Endothelial cell of umbilical vein (primary cell): ENCODE results near the gene MYH10. TPM values are rescaled to one million over a fixed set of nuclear protein-coding genes. Genes with fewer than 3 reads are reported as not detected.

Experiments used
- BruUV-seq: library from RNA; stranded (reverse); fragments of 400-500 nt; replicated peaks from 2 replicates; lab custom pipeline; 2021; lab: Mats Ljungman, UMichigan
- CTCF ChIA-PET: fragments of 300-600, 350-600 bp; sonication (Branson Sonifier 250); formaldehyde crosslinking; loops from one replicate; lab custom pipeline; 2021; ENCODE audit warnings: antibody characterized with exemption, inconsistent platforms; lab: Charles Lee
- POLR2A ChIA-PET: fragments of 300-600, 350-600 bp; sonication (Branson Sonifier 250); formaldehyde crosslinking; loops from one replicate; lab custom pipeline; 2021; ENCODE audit warnings: antibody characterized with exemption, inconsistent platforms; lab: Charles Lee
- DNase-seq: peaks from one replicate; pipeline ENCODE4 v3.0.0-alpha.2; 2011; ENCODE audit warnings: low read depth, low spot score
- FAIRE-seq: peaks from 2 replicates; lab custom pipeline; 2011; peaks lifted over from hg19 to GRCh38; lab: Jason Lieb, UNC
- H2AFZ ChIP-seq: 2 replicates; pipeline ENCODE4 v1.6.0; 2012; ENCODE audit warnings: low read depth, low read length, control low read depth, inconsistent platforms
- H3K27ac ChIP-seq: 2 replicates; pipeline ENCODE4 v1.5.1; 2011; ENCODE audit warnings: low read depth, mild to moderate bottlenecking, control low read depth, low read length, moderate library complexity; ENCODE audit not compliant: insufficient read depth
- H3K27me3 ChIP-seq, 2 experiments: 2 replicates each; pipeline versions ENCODE4 v1.6.0 to v1.6.1; 2011; ENCODE audit warnings: low read length in 2 of 2, mixed read lengths in 1 of 2; ENCODE audit not compliant: control insufficient read depth in 2 of 2, insufficient read depth in 2 of 2
- H3K36me3 ChIP-seq, 2 experiments: 2 replicates in 1 of 2; 3 replicates in 1 of 2; pipeline ENCODE4 v1.5.1; 2011; ENCODE audit warnings: low read length in 2 of 2, mild to moderate bottlenecking in 1 of 2, moderate library complexity in 1 of 2; ENCODE audit not compliant: control insufficient read depth in 2 of 2, insufficient read depth in 2 of 2; ENCODE audit errors: extremely low read depth in 1 of 2
- H3K4me1 ChIP-seq: 3 replicates; pipeline ENCODE4 v1.5.1; 2011; ENCODE audit warnings: mild to moderate bottlenecking, low read length; ENCODE audit not compliant: control insufficient read depth, insufficient read depth; ENCODE audit errors: extremely low read depth
- H3K4me2 ChIP-seq: 2 replicates; pipeline ENCODE4 v1.6.1; 2011; ENCODE audit warnings: low read length, control low read depth, mixed read lengths; ENCODE audit not compliant: insufficient read depth
- H3K4me3 ChIP-seq, 3 experiments: fragments of 200-600 bp in 1 of 3; sonication (generic), shearing (Covaris generic) in 1 of 3; replicated peaks in 1 of 3; 2 replicates each; pipeline ENCODE4 v1.5.1; 2011 to 2016; ENCODE audit warnings: control low read depth in 3 of 3, low read length in 3 of 3, mild to moderate bottlenecking in 2 of 3, inconsistent platforms in 1 of 3, low read depth in 1 of 3, moderate library complexity in 1 of 3; ENCODE audit not compliant: insufficient read depth in 1 of 3
- H3K79me2 ChIP-seq: 2 replicates; pipeline ENCODE4 v1.6.0; 2012; ENCODE audit warnings: low read length, inconsistent platforms; ENCODE audit not compliant: control insufficient read depth, insufficient read depth
- H3K9ac ChIP-seq: replicated peaks from 2 replicates; pipeline ENCODE3; 2011; ENCODE audit warnings: low read length, control low read depth; ENCODE audit not compliant: insufficient read depth; ENCODE audit errors: extremely low read depth
- H3K9me1 ChIP-seq: replicated peaks from 3 replicates; pipeline ENCODE4 v1.6.0; 2011; ENCODE audit warnings: mild to moderate bottlenecking, low read length; ENCODE audit not compliant: control insufficient read depth, insufficient read depth; ENCODE audit errors: extremely low read depth
- H3K9me3 ChIP-seq: replicated peaks from 2 replicates; pipeline ENCODE4 v1.5.1; 2012; ENCODE audit warnings: low read length, inconsistent platforms; ENCODE audit not compliant: control insufficient read depth, insufficient read depth
- H4K20me1 ChIP-seq: replicated peaks from 2 replicates; pipeline ENCODE3; 2011; ENCODE audit warnings: mild to moderate bottlenecking, low read length; ENCODE audit not compliant: control insufficient read depth, insufficient read depth; ENCODE audit errors: extremely low read depth
- EZH2 ChIP-seq: IDR thresholded peaks from 2 replicates; pipeline ENCODE4 v1.6.1; 2012; ENCODE audit warnings: borderline replicate concordance, low read depth, mild to moderate bottlenecking, moderate library complexity, low read length, inconsistent platforms; ENCODE audit not compliant: severe bottlenecking
- FOS ChIP-seq: IDR thresholded peaks from 2 replicates; pipeline ENCODE4 v1.6.1; 2011; ENCODE audit warnings: mild to moderate bottlenecking, low read length, moderate library complexity, borderline replicate concordance; ENCODE audit not compliant: insufficient read depth
- GATA2 ChIP-seq: IDR thresholded peaks from 2 replicates; pipeline ENCODE4 v1.7.0; 2011; ENCODE audit warnings: low read depth, mild to moderate bottlenecking, moderate library complexity, mixed read lengths, low read length; ENCODE audit not compliant: insufficient read length, insufficient read depth
- JUN ChIP-seq: IDR thresholded peaks from 2 replicates; pipeline ENCODE4 v1.6.1; 2011; ENCODE audit warnings: borderline replicate concordance, low read depth; ENCODE audit not compliant: insufficient read length, insufficient read depth
- MYC ChIP-seq: IDR thresholded peaks from one replicate; pipeline ENCODE4 v1.6.1; 2011; ENCODE audit warnings: mild to moderate bottlenecking, low read depth, low read length
- POLR2A ChIP-seq: IDR thresholded peaks from 2 replicates; pipeline ENCODE4 v1.6.1; 2012; ENCODE audit warnings: low read depth, mild to moderate bottlenecking, control low read depth, low read length
- POLR2AphosphoS5 ChIP-seq: IDR thresholded peaks from 2 replicates; pipeline ENCODE4 v1.6.1; 2012; ENCODE audit warnings: low read depth, mild to moderate bottlenecking, control low read depth, low read length, moderate library complexity; ENCODE audit not compliant: insufficient read depth
- dilution Hi-C: fragments of 300-500 bp; cut with MboI; formaldehyde crosslinking; loops from one replicate; pipeline ENCODE4 v1.15.0; 2019; ENCODE audit warnings: low sequenced_read_pairs; ENCODE audit not compliant: extremely low pct_ligation_motif_present
- intact Hi-C: fragments of 100-400 bp; cut with micrococcal nuclease; formaldehyde crosslinking; loops from one replicate; pipeline ENCODE4 v1.10.0; 2022
- polyA plus RNA-seq, 4 experiments: library from polyadenylated mRNA; depleted of rRNA in 3 of 4; stranded (reverse) in 3 of 4; unstranded in 1 of 4; fragments of >200 nt; gene quantifications; 2 replicates each; pipeline versions ENCODE4 v1.2.1 to v1.2.3, GENCODE V29; 2011 to 2012; ENCODE audit warnings: missing spikeins in 1 of 4
- total RNA-seq: library from RNA; stranded (reverse); gene quantifications from 2 replicates; pipeline ENCODE4 v1.2.3, GENCODE V29; 2021
- TF ChIP-seq, protein P1 (sequence below): IDR thresholded peaks from 2 replicates; pipeline ENCODE4 v1.6.1; 2011; ENCODE audit not compliant: insufficient read depth, insufficient read length
- TF ChIP-seq, protein P2 (sequence below), 2 donors: IDR thresholded peaks; 1 replicate in 1 of 2; 2 replicates in 1 of 2; pipeline ENCODE4 v1.5.1; 2011; ENCODE audit warnings: low read length in 2 of 2, mild to moderate bottlenecking in 2 of 2, moderate library complexity in 2 of 2, control low read depth in 1 of 2, inconsistent platforms in 1 of 2, low read depth in 1 of 2; ENCODE audit not compliant: insufficient read depth in 1 of 2; ENCODE audit errors: extremely low read depth in 1 of 2

Gene MYH10
- total and polyA plus RNA-seq, 2 donors (not counting 3 experiments of a cell fraction or from before 2014, with no cell fraction given): 73.4 to 232 TPM

DNA sequence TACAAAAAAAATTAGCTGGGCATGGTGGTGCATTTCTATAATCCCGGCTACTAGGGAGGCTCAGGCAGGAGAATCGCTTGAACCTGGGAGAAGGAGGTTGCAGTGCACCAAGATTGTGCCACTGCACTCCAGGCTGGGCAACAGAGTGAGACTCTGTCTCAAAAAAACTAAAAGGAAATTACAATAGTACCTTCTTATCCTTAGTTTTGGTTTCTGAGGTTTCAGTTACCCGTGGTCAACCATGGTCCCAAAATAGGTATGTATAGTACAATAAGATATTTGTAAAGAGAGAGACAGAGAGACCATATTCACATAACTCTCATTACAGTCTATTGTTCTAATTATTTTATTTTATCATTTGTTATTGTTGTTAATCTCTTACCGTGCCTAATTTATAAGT lies 24.3 kb upstream of the MYH10 start:
- Histone ChIP-seq H3K27ac (no peak overlapping the region), H3K4me3 (no peak overlapping the region), H3K4me1 (no peaks in the 10 kb centered on the region), H3K4me2 (no peak overlapping the region), H3K9me1 (no peaks in the 10 kb centered on the region), H4K20me1 (no peaks in the 10 kb centered on the region), H3K9me3 (no peaks in the 10 kb centered on the region), H3K27me3 (peaks cover 2 to 7% of the 10 kb centered on the region in 2 experiments), H3K9ac (no peak overlapping the region), H3K36me3 (no peaks in the 10 kb centered on the region), H2AFZ (no peak overlapping the region), H3K79me2 (no peaks in the 10 kb centered on the region)
- dilution Hi-C loops (no loop called here), intact Hi-C loops (no loop called here)
- TF ChIP-seq POLR2AphosphoS5 (no peak), JUN (no peak), GATA2 (no peak), FOS (no peak), POLR2A (no peak), MYC (no peak), EZH2 (no peak)
- TF ChIP-seq, protein P1, sequence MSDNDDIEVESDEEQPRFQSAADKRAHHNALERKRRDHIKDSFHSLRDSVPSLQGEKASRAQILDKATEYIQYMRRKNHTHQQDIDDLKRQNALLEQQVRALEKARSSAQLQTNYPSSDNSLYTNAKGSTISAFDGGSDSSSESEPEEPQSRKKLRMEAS: no peak
- TF ChIP-seq, protein P2, sequence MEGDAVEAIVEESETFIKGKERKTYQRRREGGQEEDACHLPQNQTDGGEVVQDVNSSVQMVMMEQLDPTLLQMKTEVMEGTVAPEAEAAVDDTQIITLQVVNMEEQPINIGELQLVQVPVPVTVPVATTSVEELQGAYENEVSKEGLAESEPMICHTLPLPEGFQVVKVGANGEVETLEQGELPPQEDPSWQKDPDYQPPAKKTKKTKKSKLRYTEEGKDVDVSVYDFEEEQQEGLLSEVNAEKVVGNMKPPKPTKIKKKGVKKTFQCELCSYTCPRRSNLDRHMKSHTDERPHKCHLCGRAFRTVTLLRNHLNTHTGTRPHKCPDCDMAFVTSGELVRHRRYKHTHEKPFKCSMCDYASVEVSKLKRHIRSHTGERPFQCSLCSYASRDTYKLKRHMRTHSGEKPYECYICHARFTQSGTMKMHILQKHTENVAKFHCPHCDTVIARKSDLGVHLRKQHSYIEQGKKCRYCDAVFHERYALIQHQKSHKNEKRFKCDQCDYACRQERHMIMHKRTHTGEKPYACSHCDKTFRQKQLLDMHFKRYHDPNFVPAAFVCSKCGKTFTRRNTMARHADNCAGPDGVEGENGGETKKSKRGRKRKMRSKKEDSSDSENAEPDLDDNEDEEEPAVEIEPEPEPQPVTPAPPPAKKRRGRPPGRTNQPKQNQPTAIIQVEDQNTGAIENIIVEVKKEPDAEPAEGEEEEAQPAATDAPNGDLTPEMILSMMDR (IDR thresholded peaks at IDR 0.05; ENCODE audit: extremely low read depth in 1 of 2, insufficient read depth in 1 of 2, low read depth in 1 of 2, low read length in 2 of 2): no peak
- FAIRE-seq (no peak), DNase-seq (no peak)
- POLR2A ChIA-PET: no interaction called here
- CTCF ChIA-PET: no interaction called here
- BruUV-seq: no TSS peak
